IPS-11a (cell line): ENCODE results near the gene IFIT3.
"Not testable (repeated sequence)": the region's sequence is repeated elsewhere in the genome, so short reads cannot be mapped to it uniquely, and the experiment has no call there.

ENCODE experiments used
- H3K4me3 ChIP-seq: one replicate; pipeline ENCODE4 v1.5.1; 2013; ENCODE audit warnings: low read depth, low read length, control low read depth

The IFIT3 gene

DNA sequence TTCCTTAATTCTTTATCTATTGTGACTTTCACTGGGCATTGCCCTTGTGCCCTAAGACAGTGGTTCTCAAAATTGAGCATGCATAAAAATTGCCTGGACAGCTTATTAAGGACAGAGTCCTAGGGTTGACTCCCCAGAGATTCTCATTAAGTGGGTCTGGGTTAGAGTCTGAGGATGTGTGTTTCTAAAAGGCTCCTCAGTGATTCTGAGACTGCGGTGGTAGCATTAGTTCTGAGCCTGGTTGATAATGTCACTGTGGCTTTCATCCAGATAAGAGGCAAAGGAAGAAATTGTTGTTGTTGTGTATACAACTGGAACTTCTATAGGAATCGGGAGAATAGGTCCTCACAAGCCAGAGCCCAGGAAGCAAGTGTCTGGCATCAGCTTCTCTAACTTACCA lies 24.6 kb upstream of the IFIT3 start:
- H3K4me3 ChIP-seq: no peak overlapping the region

DNA sequence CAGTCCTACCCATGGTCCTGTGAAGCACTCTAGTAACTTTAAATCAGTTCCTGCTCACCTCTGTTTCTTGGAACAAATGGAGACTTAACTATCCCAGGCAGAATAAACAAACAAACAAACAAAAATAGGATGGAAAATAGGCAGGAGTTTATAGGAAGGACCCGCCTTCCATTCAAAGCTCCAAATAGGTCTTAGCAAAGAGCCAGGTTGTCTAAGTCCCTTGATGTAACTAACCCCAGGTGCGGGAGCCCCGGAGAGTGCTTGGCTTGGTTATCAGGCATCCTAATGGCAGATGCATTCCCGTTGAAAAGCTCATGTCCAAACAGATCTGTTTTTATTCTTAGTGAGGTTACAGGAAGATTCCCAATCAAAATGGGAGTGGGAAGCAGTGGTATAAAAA lies 23.8 kb upstream of the IFIT3 start:
- no peak overlapping the region for H3K4me3 ChIP-seq

DNA sequence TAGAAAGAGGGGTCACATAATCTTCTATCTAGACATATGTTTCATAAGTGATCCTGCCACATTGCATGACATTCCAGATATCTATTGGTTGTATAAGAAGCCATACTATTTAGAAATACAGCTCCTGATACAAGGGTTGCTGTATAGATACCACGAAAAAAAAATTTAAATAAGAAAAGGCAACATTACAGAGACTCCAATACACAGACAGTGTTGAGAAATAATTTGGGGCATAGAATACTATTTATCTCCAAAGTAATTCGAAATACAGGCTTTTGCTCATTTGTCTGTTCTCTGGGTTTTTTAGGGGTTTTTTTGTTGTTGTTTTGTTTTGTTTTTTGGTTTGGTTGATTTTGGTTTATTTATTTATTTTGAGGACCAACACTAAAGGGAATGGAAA lies 23.4 kb upstream of the IFIT3 start:
- no peak overlapping the region for H3K4me3 ChIP-seq

DNA sequence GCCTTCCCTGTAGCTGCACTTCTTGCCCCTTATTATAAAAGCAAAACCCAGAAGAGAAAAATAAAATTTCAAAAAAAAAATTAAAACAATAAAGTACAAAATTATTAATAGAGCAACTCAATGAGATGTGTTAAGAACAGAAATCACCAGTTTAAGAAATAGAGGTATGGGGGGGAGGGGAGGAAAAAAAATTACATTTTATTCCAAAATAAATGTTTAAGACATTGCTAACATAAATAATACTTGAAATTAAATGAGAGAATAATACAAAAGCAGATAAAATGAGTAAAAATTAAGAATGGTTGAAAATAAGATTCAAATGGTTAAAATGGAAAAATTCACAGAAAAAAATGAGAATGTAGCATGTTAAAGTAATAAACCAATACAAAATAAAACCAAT lies 22.9 kb upstream of the IFIT3 start:
- H3K4me3 ChIP-seq: no peak overlapping the region

DNA sequence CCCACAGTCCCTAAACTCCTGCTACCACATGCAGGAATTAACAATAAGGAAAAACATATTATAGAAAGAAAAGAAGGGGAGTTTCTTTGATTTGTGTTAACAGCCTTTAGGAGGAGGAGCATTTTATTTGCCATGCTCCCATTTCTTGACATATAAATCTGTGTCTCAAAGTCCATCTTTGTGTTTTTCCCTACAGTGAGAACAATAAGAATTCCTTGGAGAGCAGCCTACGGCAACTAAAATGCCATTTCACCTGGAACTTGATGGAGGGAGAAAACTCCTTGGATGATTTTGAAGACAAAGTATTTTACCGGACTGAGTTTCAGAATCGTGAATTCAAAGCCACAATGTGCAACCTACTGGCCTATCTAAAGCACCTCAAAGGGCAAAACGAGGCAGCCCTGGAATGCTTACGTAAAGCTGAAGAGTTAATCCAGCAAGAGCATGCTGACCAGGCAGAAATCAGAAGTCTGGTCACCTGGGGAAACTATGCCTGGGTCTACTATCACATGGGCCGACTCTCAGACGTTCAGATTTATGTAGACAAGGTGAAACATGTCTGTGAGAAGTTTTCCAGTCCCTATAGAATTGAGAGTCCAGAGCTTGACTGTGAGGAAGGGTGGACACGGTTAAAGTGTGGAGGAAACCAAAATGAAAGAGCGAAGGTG lies 21.9 kb upstream of the IFIT3 start:
- H3K4me3 ChIP-seq: no peak overlapping the region

DNA sequence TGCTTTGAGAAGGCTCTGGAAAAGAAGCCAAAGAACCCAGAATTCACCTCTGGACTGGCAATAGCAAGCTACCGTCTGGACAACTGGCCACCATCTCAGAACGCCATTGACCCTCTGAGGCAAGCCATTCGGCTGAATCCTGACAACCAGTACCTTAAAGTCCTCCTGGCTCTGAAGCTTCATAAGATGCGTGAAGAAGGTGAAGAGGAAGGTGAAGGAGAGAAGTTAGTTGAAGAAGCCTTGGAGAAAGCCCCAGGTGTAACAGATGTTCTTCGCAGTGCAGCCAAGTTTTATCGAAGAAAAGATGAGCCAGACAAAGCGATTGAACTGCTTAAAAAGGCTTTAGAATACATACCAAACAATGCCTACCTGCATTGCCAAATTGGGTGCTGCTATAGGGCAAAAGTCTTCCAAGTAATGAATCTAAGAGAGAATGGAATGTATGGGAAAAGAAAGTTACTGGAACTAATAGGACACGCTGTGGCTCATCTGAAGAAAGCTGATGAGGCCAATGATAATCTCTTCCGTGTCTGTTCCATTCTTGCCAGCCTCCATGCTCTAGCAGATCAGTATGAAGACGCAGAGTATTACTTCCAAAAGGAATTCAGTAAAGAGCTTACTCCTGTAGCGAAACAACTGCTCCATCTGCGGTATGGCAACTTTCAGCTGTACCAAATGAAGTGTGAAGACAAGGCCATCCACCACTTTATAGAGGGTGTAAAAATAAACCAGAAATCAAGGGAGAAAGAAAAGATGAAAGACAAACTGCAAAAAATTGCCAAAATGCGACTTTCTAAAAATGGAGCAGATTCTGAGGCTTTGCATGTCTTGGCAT lies 21.1 kb upstream of the IFIT3 start:
- H3K4me3 ChIP-seq: no peak overlapping the region

DNA sequence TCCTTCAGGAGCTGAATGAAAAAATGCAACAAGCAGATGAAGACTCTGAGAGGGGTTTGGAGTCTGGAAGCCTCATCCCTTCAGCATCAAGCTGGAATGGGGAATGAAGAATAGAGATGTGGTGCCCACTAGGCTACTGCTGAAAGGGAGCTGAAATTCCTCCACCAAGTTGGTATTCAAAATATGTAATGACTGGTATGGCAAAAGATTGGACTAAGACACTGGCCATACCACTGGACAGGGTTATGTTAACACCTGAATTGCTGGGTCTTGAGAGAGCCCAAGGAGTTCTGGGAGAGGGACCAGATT lies 20.6 kb upstream of the IFIT3 start:
- H3K4me3 ChIP-seq: no peak overlapping the region

DNA sequence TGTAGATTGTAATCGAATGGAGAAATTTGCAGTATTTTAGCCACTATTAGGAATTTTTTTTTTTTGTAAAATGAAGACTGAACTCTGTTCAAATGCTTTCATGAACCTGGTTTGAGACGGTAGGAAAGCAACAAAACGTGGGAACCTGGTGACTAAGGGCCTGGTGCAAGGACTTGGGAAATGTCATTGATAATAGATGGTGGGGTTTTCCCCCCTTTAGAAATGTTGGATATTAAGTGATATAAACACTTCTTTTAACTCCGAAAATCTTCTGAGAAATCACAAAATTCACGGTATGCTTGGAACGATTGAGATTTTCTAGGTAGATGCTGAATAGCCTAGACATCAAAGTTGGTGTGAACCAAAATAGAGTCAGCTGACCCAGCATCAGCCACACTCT lies 19.5 kb upstream of the IFIT3 start:
- no peak overlapping the region for H3K4me3 ChIP-seq

DNA sequence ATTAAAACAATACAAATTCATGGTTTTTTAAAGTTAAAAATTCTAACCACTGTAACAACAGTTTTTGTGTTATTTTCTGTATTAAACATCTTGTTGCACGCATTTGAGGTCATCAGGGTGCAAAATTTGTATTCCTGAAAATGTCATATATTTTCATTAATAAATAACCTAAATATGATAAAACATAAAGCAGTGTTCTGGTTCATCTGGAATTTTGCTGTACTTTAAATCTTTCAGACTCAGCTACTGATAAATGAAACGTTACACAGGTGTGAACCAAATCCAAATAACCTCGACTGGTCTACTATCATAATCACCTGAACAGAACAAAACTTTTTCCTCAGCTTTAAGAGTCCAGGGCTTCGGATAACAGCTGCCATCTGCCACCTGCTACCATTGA lies 19.1 kb upstream of the IFIT3 start:
- no peak overlapping the region for H3K4me3 ChIP-seq

DNA sequence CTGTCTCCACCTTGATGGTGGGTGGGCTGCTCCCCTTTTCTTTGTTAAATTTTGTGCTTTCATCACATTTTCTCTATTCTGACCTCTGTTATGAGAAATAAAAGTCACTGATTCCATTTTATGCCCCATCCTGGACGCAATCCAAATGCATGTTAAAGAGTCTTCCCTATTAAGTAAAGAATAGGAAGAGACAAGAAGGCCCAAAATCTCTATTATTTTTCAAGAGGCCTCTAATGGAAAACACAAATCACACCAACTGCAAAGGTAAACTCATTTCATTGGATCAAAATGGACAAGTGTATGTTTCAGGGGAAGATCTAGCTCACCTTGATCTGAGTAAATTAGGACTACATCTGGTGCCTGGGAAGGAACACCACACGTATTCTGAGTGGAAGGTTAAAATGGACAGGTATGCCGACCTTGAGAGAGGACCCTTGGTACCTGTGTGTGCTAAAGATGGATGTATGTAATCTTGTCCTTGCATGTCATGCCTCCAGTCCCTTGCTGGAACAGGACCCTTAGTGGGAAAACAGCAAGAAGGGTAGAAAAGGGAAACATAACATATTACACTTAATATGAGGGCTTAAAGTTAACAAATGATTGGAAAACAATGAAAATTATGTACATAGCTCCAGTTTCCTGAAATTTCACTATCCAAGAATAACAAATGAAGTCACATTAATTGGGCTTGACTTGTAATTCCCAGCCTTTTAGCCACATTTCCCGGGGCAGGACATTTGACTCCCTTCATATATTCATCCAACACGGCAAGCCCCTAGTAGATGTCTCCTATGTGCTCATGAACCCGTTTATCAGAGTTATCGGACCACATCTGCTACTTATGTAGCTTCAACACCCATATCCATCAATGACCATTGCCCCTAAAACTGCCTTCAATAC lies 18.4 kb upstream of the IFIT3 start:
- no peak overlapping the region for H3K4me3 ChIP-seq

DNA sequence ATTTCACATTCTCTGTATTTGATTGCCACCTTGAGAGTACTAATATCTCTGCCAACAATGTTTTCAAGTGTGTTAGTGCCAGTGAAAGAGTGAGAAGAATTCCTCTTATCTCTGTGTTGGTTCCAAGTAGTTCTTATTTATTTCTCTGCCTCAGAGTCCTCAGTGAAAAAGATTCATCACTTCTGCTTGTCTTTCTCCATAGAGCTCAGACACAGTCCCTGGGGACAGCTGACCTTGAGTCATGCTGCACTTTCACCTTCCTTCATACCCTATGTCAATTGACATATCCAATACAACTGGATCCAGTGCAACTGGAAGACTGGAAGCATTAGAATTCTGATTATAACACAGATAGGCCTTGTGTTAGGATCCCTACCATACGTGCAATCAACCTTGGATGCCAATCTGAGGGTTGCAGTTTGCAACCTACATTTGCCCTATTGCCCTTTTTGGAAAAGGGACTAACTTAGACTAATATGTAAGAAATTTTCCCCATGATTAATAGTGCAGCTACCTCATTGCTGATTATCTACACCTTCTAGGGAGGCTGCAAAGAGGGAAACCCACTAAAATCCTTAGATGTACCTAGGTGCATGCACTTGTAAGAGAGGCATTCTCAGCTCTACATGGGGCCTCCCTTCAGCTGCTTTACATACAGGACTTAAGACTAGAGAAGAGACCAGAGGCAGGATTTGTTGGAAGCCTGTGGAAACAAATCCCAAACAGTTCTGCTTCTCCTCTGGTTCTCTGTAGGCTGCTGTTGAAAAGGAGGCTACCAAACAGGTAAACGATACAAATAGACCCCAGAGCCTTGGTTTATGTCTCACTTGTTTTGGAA lies 17.5 kb upstream of the IFIT3 start:
- H3K4me3 ChIP-seq: no peak overlapping the region

DNA sequence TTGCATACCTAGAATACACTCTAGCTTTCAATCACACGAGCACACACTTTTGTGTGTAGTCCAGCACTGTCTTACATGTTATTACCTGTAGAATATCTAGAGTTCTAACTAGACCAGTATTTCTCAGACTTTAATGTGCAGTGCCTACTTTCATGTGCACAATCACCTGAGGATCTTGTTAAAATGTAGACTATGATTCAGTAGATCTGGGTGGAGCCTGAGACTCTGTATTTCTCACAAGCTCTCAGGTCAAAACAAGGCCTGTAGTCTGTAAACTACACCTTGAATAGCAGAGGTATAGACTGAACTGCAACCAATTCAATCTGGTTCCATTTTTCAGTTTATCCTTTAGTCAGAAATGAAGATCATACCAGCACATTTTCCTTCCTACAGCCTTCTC lies 14.8 kb upstream of the IFIT3 start:
- H3K4me3 ChIP-seq: no peak overlapping the region

DNA sequence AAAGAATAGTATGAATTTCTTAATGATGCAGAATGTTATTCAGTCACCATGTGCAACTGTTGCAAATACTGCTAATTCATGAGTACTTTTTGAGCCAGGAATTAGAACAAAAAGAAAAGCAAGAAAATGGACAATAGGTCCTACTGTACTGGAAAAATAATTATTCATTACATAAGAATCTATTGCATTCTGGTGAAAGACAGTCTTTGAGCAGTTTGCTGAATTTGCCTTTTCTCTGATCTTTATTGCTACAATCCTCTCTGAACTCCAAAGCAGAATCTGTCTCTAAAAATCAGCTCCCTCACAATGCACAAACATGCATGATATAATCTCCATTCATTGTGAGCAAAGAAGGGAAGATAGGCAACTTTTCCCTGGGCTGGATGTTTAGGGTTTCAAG lies 13.1 kb upstream of the IFIT3 start:
- no peak overlapping the region for H3K4me3 ChIP-seq

DNA sequence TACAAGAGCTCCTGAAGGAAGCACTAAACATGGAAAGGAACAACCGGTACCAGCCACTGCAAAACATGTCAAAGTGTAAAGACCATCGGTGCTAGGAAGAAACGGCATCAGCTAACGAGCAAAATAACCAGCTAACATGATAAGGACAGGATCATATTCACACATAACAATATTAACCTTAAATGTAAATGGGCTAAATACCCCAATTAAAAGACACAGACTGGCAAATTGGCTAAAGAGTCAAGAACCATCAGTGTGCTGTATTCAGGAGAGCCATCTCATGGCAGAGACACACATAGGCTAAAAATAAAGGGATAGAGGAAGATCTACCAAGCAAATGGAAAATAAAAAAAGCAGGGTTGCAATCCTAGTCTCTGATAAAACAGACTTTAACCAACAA lies 9.8 kb upstream of the IFIT3 start:
- not testable (repeated sequence) for H3K4me3 ChIP-seq

DNA sequence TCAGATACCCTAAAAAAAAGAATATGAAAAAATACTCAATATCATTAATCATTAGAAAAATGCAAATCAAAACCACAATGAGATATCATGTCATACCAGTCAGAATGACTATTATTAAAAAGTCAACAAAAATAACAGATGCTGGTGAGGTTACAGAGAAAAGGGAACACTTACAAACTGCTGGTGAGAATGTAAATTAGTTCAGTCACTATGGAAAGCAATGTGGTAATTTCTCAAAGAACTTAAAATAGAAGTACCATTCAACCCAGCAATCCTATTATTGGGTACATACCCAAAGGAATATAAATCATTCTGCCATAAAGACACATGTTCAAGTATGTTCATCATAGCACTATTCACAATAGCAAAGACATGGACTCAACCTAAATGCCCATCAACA lies 2.7 kb upstream of the IFIT3 start:
- not testable (repeated sequence) for H3K4me3 ChIP-seq

DNA sequence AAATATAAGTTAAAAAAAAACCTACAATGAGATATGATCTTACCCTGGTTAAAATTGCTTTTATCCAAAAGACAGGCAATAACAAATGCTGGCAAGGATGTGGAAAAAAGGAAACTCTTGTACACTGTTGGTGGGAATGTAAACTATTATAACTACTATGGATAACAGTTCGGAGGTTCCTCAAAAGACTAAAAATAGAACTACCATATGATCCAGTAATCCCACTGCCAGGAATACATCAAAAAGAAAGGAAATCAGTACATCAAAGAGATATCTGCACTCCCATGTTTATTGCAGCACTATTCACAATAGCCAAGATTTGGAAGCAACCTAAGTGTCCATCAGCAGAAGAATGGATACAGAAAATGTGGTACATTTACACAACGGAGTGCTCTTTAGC lies 1.9 kb upstream of the IFIT3 start:
- not testable (repeated sequence) for H3K4me3 ChIP-seq

DNA sequence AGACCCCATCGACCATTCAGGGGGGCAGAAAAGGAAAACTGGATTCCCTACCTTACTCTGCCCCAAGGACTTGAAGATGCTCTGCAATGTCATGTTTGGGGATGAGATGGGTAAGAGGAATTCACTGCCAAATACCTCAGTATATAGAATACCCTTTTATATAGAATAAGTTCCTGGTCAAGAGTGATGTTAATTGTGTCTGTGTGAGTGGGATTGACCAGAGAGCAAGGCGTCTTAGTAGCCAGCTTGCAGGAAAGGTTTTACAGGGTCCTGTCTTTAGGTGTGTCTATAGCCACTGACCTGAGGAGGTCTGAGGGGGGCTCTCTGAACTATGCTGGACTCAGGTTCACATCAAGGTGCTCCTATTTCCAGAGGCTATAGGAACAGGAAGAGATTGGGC lies 1.4 kb downstream of the IFIT3 start:
- no peak overlapping the region for H3K4me3 ChIP-seq

DNA sequence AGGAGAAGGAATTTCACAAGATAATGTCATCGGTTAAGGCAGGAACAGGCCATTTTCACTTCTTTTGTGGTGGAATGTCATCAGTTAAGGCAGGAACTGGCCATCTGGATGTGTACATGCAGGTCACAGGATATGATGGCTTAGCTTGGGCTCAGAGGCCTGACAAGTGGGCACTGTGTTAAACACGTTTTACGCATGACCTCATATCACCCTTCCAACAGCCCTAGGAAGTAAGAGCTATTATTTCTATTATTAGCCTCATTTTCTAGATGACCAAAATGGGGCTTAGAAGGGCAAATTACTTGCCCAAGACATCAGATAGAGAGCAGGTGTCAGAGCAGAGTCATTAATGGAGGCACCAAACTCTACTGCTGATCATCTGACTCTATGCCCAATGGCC lies 2.2 kb downstream of the IFIT3 start:
- not testable (repeated sequence) for H3K4me3 ChIP-seq

DNA sequence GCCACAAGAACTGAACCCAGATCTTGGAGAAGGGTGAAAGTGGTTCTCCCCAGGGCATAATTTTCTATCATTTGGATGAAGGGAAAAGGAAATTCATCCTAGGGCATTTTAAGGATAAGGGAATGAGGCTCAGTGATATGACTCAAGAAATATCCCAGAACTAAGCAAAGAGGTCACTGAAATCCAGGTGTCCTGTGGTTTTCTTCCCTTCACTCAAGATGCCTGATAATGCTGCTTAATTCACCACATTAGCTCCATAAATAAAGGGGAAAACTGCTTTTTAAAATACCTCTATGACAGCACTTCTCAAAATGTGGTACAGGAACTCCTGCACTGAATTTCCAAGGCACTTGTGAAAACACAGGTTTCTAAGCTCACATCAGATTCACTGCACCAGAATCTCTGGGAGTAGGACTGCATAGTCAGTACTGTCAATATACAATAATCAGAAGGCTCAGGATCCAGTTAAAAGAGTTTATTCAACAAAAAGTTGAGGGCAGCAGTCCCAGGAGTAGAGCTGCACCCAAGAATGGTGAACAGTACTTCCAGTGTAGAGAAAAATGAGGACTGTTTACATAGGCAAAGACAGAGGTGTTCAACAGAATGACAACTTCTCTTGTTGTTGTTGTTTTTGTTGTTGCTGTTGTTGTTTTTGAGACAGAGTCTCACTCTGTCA lies 2.9 kb downstream of the IFIT3 start:
- H3K4me3 ChIP-seq: no peak overlapping the region

DNA sequence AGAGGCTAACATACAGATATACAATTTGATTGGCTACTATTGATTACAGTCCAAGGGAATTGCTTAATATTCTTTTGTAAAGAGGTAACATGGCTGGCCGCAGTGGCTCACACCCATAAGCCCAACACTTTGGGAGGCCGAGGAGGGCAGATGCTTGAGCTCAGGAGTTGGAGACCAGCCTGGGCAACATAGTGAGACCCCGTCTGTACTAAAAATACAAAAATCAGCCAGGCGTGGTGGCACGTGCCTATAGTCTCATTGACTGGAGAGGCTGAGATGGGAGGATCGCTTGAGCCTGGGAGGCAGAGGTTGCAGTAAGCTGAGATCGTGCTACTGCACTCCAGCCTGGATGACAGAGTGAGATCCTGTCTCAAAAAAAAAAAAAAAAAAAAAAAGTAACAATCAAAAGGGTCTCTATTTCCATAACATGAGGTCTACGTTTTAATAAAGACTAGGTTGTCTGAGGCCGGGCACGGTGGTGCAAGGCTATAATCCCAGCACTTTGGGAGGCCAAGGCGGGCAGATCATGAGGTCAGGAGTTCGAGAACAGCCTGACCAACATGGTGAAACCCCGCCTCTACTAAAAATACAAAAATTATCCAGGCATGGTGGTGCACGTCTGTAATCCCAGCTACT lies 3.8 kb downstream of the IFIT3 start:
- H3K4me3 ChIP-seq: not testable (repeated sequence)
